T47D (cell line): Measurements from ENCODE around the gene SLC45A1.
A peak's percentile ranks its signal among the peaks of the same experiment; 100 is the strongest.
"Not testable (repeated sequence)": the region's sequence is repeated elsewhere in the genome, so short reads cannot be mapped to it uniquely, and the experiment has no call there.

Experiments
- DNase-seq, 2 experiments: peaks; one replicate each; pipeline versions ENCODE4 v3.0.0 to v3.0.0-alpha.2; 2011 to 2012; ENCODE audit warnings: low read depth in 1 of 2, low spot score in 1 of 2
- JUND ChIP-seq: IDR thresholded peaks from 2 replicates; pipeline ENCODE4 v1.6.1; 2012; ENCODE audit warnings: low read depth
- in situ Hi-C: cut with HindIII; loops from 2 replicates; pipeline ENCODE4 v1.10.0; 2016; ENCODE audit warnings: low sequenced_read_pairs, low pct_unique_long_range_greater_than_20kb

The SLC45A1 gene

DNA sequence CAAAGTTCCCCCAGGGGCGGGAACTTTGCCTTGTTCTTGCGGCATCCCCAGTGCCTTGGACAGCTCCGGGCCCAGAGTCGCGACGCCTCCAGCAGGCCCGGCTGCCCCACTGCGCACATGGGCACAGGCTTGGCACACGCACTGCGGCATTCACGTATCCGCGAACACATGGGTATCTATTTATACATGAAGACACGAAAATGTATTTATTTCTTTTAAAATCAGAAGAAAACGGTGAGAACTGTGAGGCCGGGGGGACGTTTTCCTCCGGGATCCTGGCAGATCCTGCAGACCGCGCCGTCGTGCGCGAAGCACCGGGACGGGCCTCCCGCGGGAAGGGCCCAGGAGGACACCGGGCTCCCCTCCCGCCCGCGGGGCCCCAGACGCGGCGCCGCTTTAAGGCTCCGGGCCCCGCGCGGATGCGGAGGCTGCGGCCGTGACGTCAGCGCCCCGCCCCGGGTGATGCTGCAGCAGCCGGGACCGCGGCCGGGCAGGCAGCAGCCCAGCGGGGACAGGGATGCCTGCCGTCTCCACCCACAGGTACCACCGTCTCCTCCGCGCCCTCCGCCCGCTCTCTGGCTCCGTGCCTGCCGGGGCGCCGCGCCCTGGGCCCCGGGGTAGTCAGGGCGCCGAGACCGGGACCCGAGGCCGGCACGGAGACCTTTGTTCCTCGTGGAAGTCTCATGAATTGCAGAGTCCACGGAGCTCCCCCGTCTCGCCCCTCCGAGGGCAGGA lies at the start of gene SLC45A1:
TSS of gene SLC45A1 (plus strand) at position 468 of the 735 bp plus-strand sequence. CDS start 6,216 bp downstream, outside the sequence.
- in situ Hi-C loops = no loop called here
- DNase-seq = peak; percentile 45 to 56
- TF ChIP-seq JUND = no peak

DNA sequence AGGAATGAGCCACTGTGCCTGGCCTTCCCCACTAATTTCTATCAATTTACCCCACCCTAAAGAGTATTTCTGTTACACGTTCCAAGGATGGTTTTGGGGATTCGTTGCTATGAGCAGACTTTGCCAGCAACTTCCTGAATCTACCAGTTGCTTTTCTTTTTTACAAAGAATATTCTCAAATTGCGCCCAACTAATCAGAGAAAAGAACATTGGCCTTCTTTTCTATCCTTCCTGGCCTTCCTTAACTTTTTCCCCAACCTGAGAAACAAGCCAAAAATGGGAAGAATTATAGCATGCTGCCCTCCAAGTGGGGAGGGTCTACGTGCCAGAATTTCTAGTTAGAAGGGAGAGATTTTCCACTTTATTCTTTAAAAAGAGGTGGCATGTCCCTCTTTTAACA lies 44.9 kb upstream of the SLC45A1 start:
- no peak for TF ChIP-seq JUND
- no peak for DNase-seq
- in situ Hi-C loops = no loop called here

- no peak for DNase-seq
- no peak for TF ChIP-seq JUND
- in situ Hi-C loops = no loop called here
These were observed 43.6 kb upstream of the SLC45A1 start for GRCh38 chr1:8274352-8274751.

- peak in 1 of 2 experiments; percentile 20 for DNase-seq
- in situ Hi-C loops = no loop called here
- TF ChIP-seq JUND = no peak
These were observed 41.6 kb upstream of the SLC45A1 start for GRCh38 chr1:8276173-8276914.

- no peak for TF ChIP-seq JUND
- DNase-seq = no peak
- in situ Hi-C loops = no loop called here
These were observed 41.0 kb upstream of the SLC45A1 start for GRCh38 chr1:8276932-8277331.

- DNase-seq, in situ Hi-C loops: not testable (repeated sequence)
These were observed 39.2 kb upstream of the SLC45A1 start for GRCh38 chr1:8278677-8279076.

GRCh38 chr1:8281843-8282509 lies 35.9 kb upstream of the SLC45A1 start:
- in situ Hi-C loops = no loop called here
- TF ChIP-seq JUND = no peak
- DNase-seq = no peak

- no peak for DNase-seq
- no peak for TF ChIP-seq JUND
- in situ Hi-C loops = no loop called here
These were observed 34.6 kb upstream of the SLC45A1 start for GRCh38 chr1:8283058-8283884.

DNA sequence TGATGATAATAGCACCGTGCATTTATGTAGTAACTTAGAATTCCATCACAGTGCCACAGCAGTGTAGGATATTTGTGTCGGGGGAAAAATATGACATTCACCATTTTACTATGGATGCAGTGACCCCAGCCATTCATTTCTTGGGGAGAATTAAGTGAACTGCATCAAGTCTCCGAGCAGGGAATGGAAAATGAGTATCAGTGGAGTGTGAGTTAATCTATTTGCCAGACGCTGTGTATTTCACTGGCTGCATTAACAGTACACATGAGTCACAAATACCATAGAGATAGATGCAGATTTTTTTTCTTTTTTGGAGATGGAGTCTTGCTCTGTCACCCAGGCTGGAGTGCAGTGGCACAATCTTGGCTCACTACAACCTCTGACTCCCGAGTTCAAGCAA lies 33.8 kb upstream of the SLC45A1 start:
- no peak for DNase-seq
- in situ Hi-C loops = no loop called here
- TF ChIP-seq JUND = no peak

DNA sequence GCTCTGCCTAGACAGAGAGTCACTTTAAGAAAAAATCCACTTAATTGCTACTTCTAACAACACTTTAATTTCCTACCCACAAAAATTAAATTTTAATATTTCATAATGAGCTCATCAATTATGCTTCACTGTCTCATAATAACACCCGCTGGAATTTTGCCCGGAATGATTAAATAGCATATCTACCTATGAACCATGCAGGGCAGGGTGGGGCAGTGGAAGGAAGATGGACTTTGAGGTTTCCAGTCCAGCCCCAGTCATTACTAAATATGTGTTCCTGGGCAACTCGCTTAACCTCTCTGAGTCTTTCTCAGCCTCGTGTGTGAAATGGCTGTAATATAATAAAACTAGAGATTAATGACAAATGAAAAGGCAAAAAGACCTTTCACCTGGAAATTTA lies 32.8 kb upstream of the SLC45A1 start:
- DNase-seq = no peak
- in situ Hi-C loops = no loop called here
- TF ChIP-seq JUND = no peak

DNA sequence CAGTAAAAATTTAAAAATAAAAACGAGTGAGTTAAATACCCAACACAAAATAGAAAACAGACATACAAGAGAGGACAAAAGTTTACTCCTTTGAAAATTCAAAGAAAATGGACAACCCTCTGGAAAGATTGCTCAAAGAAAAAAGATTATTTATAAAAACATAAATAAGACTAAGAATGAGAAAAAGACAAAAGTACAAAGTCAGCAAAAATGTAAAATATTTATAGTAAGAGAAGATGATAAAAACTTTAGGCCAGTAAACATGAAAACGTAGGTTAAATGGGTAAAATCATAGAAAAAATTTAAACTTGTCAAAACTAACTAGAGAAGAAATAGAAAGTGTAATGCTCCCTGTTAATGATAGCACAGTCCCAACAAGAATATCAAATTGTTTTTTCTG lies 31.9 kb upstream of the SLC45A1 start:
- in situ Hi-C loops = no loop called here
- no peak for TF ChIP-seq JUND
- DNase-seq = no peak

DNA sequence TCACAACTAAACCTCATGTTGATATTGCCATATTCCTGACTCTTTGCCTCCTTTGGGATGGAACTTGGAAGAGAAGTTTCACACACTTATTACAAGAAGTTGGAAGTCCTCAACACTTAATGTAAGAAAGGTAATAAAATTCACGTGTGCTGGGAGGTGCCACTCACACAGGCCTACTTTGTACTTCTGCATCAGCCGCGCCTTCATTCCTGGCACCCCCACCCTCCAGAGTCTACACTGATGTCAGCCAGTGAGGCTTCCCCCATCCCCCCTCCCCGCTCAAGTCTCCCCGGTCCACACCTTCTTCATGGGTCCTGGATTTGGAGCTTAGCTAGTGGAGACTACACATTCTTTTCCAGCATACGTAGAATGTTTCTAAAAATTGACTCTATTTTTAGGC lies 24.8 kb upstream of the SLC45A1 start:
- DNase-seq = no peak
- in situ Hi-C loops = no loop called here
- no peak for TF ChIP-seq JUND

GRCh38 chr1:8293641-8294169 lies 24.2 kb upstream of the SLC45A1 start:
- no peak for DNase-seq
- no peak for TF ChIP-seq JUND
- in situ Hi-C loops = no loop called here
